ENCODE results near the gene RBMS1.
A peak's percentile ranks its signal among the peaks of the same experiment; 100 is the strongest.
"Not testable (repeated sequence)": the region's sequence is repeated elsewhere in the genome, so short reads cannot be mapped to it uniquely, and the experiment has no call there.

The RBMS1 gene

GRCh38 chr2:160433466-160434140, 60.0 kb downstream of the RBMS1 start:
- no peak for DNase-seq (ENCODE audit: low read depth)

- DNase-seq (ENCODE audit: low read depth) = no peak
These were observed 61.0 kb downstream of the RBMS1 start for GRCh38 chr2:160432633-160433032.

DNA sequence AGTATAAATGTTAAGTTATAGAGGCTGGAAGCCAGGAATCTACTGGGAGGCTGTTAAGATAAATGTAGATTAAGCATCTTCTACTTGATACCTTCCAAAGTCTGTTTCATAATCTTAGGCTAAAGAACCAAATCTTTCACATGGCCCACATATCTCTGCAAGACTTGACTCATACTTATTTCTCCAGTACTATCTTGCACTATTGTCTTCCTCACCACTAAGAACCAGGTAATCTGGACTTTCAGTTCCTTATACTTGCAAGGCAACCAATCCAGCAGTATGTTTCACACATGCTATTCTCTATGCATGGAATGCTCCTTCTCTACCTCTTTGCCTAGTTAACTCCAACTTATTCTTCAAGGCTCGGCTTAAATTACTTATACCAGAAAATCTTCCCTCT, 62.2 kb downstream of the RBMS1 start:
- no peak for DNase-seq (ENCODE audit: low read depth)

GRCh38 chr2:160430001-160430344, 63.6 kb downstream of the RBMS1 start:
- DNase-seq (ENCODE audit: low read depth) = no peak

- DNase-seq (ENCODE audit: low read depth) = no peak
These were observed 64.2 kb downstream of the RBMS1 start for GRCh38 chr2:160429248-160430000.

DNA sequence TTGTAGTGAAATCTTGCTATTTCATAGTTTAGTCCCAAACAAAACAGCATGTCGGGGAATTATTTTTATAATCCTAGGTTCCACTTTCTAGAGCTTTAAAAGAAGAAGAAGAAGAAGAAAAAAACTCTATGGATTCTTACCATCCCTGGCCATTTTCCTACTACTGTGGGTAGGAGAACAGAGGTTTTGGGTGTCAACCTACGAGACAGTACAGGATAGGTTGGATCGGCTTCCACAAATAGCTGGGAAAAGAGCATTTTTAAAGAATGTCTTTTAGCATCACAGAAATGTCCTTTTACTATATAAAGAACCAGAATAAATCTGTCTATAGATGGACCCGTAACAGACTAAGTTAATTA, 65.2 kb downstream of the RBMS1 start:
- no peak for DNase-seq (ENCODE audit: low read depth)

GRCh38 chr2:160427629-160428404, 65.8 kb downstream of the RBMS1 start:
- DNase-seq (ENCODE audit: low read depth) = peak; percentile 39

GRCh38 chr2:160426604-160427003, 67.0 kb downstream of the RBMS1 start:
- no peak for DNase-seq (ENCODE audit: low read depth)

DNA sequence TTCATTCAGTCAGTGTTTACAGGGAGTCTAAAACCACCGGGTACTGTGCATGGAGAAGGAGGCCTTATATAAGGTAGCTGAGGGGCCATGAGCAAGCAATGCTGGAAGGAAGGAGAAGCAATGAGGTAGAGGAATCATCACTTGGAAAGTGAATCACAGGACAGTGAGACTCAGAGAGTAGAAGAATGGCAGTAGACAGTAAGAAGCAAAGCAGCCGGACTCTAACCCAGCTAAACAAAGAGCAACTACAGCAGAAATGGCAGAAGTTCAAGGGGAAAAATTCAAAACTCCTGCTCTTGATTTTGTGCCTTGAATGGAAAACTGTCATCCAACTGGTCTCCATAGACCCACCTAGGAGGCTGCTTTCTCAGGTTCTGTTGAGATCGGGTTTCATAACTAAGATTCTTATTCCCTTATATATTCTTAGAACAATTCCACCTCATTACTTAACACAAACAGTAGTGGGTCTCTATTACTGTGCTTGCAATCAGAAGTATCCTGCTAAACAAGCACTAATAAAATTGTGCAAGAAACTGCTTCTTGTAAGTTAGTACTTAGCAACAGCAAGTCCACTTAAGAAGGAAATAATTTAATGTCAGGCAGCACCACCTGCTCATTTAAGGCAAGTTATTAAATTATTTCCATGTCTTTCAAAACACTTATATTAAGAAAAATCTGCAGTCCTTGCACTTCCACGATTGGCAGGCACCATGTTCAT, 68.0 kb downstream of the RBMS1 start:
- DNase-seq (ENCODE audit: low read depth) = no peak

DNA sequence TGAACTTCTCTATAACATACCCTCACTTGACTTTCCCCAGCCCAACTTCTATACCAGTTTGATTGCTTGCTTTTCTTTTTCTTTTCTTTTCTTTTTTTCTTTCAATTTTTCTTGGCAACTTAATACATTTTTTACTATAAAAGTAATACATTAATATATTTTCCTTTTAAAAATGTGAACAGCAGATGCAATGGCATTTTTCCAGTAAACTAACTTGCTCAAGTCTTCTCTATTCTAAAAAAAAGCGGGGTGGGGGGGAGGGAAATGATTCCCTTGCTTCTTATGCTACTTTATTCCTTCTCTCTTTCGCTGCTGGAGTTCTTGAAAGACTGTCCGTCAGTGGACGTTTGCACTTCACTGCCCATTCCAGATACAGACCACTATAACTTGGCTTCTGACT, 70.5 kb downstream of the RBMS1 start:
- DNase-seq (ENCODE audit: low read depth) = no peak

GRCh38 chr2:160421646-160422501, 71.7 kb downstream of the RBMS1 start:
- not testable (repeated sequence) for DNase-seq (ENCODE audit: low read depth)

GRCh38 chr2:160420711-160421110, 72.9 kb downstream of the RBMS1 start:
- DNase-seq (ENCODE audit: low read depth) = no peak

DNA sequence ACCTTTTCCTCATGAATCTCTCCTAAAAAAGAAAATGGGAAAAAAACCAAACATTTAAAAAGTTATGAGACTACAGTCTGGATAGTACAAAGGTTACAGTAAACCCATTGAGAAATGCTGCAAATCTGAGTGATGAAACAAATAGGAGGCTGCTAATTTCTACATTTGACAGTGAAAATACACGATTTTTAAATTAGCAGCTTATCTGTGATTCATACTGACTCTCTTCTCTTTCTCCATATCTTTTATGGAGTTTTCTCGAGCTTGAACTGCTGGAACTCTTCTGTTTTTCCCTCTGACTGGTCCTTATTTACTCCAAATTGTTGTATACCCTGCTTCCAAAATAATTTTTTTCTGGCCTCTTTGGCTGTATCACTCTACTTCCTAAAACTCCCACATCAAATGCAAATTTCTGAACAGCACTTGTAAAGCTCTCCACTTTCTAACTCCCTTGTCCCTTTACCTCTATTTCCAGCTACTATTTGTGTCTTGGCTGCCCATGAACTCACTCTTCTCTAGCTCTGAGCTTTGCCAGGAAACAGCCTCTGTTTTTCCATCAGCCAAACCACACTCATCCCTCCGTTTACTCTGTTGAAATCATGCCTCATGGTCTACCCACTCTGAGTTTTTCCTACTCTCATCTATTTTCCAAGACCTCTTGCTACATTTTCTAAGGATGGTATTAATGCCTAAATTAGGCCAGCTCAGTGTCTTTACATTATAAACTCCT, 73.7 kb downstream of the RBMS1 start:
- no peak for DNase-seq (ENCODE audit: low read depth)

- DNase-seq (ENCODE audit: low read depth) = no peak
These were observed 74.8 kb downstream of the RBMS1 start for GRCh38 chr2:160418853-160419252.

DNA sequence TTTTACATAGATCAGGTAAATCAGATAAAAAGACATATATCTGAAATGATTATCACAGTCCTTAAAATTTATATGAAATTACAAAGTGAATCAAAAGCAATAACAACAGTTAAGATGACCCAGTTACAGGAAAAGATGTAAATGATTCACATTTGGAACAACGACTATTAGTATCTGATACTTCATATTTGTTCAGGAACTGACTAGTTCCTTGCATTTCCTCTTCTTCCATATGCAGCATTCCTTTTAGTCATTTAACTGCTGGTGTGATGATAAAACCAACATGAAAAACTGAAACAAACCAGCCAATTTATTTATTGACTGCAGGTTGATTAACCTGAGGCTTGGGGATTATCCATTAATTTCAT, 75.2 kb downstream of the RBMS1 start:
- no peak for DNase-seq (ENCODE audit: low read depth)

DNA sequence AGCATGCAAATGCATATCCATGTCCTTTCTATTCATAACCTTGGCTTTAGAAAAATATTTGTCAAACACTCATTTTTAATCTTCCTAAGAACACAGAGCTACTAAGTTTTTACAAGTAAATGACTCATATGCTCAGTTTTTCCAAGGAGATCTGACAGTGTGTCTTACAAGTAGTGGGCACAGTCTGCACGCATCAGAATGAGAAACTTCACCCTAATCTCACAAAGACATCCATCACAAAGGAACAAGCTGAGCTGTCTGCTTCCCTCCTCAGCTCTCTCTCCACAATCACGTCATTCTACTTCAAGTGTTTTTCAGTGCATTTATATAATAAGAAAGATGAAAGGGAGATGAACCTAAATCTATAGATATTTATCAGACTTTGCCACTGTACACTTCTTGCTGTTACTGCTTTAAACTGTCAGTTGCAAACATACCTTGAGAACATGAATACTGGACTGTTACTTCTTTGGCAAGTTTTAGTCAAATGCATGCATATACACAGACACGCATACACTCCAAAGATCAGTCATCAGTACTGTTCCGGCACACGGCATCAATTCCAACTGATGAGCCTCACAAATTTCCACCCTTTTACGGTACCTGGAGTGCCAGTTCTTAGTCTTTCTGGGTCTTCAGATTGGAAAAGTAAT, 75.7 kb downstream of the RBMS1 start:
- DNase-seq (ENCODE audit: low read depth) = no peak

- DNase-seq (ENCODE audit: low read depth) = no peak
These were observed 77.6 kb downstream of the RBMS1 start for GRCh38 chr2:160415991-160416390.

DNA sequence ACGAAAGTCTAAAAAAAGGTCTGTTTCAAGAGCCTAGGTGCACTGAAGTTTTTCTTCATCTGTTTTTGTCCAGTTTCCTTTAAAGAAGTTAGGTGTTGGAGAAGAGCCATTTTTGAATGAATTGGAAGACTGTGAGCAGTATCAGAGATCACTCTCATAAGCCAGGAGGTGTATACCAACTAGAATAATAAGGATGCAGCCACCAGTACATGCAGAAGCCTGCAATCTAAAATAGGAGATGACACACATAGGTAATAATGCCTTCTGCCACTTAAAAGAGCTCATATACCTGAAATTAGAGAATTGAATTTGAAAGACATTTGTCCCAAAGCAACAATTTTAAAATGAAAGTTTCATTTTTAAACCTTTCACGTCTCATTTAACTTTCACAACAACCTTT, 81.7 kb downstream of the RBMS1 start:
- DNase-seq (ENCODE audit: low read depth) = no peak

DNA sequence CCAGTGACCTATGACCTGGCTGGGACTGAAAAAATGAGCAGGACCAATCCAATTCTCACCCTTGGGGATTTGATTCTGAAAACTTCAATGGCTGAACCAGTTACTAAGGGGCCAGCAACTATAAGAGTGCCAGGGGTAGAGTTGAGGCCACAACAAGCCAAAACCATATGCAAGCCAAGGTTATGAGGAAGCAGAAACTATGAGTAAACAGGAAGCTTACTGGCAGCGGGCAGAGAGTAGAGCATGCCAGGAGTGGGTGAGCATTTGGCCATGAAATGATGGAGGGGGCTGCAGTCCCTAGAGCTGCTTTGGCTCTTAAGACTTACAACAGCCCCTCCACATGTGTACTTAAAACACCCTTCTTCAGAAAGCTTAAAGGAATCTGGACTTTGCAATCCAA, 82.4 kb downstream of the RBMS1 start:
- no peak for DNase-seq (ENCODE audit: low read depth)

GRCh38 chr2:160409480-160409879, 84.1 kb downstream of the RBMS1 start:
- DNase-seq (ENCODE audit: low read depth) = no peak

DNA sequence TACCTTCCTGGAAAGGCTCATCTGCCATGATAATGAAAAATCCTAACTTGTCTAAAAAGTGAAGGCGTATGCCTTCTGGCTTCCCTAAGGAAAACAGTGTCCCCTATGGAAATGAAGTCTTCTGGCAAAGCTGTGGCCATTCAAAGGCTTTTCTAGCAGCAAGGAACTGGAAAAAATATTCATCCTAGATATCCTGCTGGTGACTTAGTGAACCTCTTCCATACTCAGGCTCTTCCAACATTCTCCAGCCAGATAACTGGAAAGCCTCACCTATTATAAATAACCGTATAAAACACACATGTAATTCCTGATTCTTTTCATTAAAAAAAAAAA, 84.7 kb downstream of the RBMS1 start:
- no peak for DNase-seq (ENCODE audit: low read depth)

Measured in activated T-helper 1 cell treated with Interleukin-2 at 50 U/mL for 16 hours (primary cell).